Measurements from ENCODE around the gene SCTR.
A peak's percentile ranks its signal among the peaks of the same experiment; 100 is the strongest.

SCTR gene

DNA sequence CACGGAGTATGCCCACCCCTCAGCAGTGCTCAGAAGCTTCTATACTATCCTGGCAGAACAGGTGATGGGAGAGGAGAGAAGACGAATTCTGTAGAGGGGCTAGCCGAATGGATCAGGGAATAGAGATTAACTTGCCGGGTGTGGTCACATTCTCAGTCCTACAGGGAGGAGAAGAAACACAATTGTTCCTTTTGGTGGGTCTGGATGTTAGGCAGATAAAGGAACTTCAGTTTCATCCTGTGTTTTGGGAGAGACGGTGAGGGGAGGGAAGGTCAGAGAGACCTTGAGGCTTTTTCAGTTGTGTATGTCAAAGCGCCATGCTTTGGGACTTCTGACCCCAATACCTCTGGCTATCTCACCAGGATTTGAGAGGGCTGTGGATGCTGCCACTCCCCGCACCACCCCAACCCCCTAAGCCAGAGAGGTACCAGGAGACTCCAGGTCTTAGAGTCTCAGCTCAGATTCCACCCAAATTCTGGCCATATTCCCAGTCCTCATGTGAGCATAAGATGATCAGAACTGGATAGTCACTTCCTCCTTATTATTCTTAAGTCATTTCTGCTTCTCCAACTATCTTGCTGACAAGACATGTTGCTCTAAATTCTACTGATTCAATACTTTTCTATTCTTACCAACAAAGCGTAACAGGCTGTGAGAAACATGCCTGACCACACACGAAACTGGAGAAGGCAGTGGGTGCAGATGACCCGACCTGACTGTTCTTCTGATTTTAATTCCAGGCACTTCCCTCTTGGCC lies 94.9 kb downstream of the SCTR start:
- no peak overlapping the region for H3K9ac ChIP-seq (ENCODE audit: low read depth, low read length, poor library complexity)
- no peak for DNase-seq (ENCODE audit: low spot score)
- no peak overlapping the region for H2BK12ac ChIP-seq (ENCODE audit: low read length)
- no peak overlapping the region for H2BK120ac ChIP-seq (ENCODE audit: low read depth, low read length)
- H3K4me3 ChIP-seq (ENCODE audit: low read length in 2 of 2), result no peak overlapping the region
- H3K18ac ChIP-seq (ENCODE audit: low read length), result no peak overlapping the region
- H2BK5ac ChIP-seq (ENCODE audit: low read length), result no peak overlapping the region
- no peak overlapping the region for H4K8ac ChIP-seq (ENCODE audit: low read depth, low read length)
- H3K36me3 ChIP-seq (replicated peaks in 1 of 2; ENCODE audit: control insufficient read depth in 2 of 2, insufficient read depth in 2 of 2, low read length in 2 of 2), result no peaks in the 10 kb centered on the region
- H3K4ac ChIP-seq (ENCODE audit: low read length), result no peak overlapping the region
- no peak overlapping the region for H4K91ac ChIP-seq (ENCODE audit: low read depth, low read length, poor library complexity)
- no peak overlapping the region for H2AFZ ChIP-seq (ENCODE audit: low read length)
- no peak overlapping the region for H3K27ac ChIP-seq (replicated peaks; ENCODE audit: low read length)
- H3K27me3 ChIP-seq (ENCODE audit: control insufficient read depth in 3 of 3, insufficient read depth in 3 of 3, low read depth in 1 of 3, low read length in 3 of 3), result peaks cover 0 to 66% (median 20%) of the 10 kb centered on the region in 3 experiments
- H2AK5ac ChIP-seq (ENCODE audit: low read depth, low read length), result no peak overlapping the region
- H3K4me2 ChIP-seq (ENCODE audit: insufficient read depth, low read length, poor library complexity, severe bottlenecking), result no peak overlapping the region
- no peak overlapping the region for H3K14ac ChIP-seq (ENCODE audit: low read length)
- H3K23ac ChIP-seq (ENCODE audit: low read depth, low read length, poor library complexity), result no peak overlapping the region
- no peak overlapping the region for H2BK15ac ChIP-seq (ENCODE audit: low read length)
- H3K9me3 ChIP-seq (replicated peaks in 1 of 2; ENCODE audit: control insufficient read depth in 2 of 2, insufficient read depth in 1 of 2, low read depth in 1 of 2, low read length in 2 of 2), result no peaks in the 10 kb centered on the region
- no peaks in the 10 kb centered on the region for H3K79me1 ChIP-seq (ENCODE audit: low read depth, low read length)
- peaks cover 10% of the 10 kb centered on the region in 2 donors for H3K4me1 ChIP-seq (ENCODE audit: control insufficient read depth in 2 of 2, insufficient read depth in 1 of 2, low read depth in 1 of 2, low read length in 2 of 2)
- WGBS, 2 donors (ENCODE audit: extremely low coverage in 2 of 2, insufficient read length in 2 of 2, insufficient replicate concordance in 1 of 2), result no CpG with 5 or more reads among the region's 10 CpGs

GRCh38 chr2:119428488-119429224 lies 95.6 kb downstream of the SCTR start:
- no peak overlapping the region for H3K4me2 ChIP-seq (ENCODE audit: insufficient read depth, low read length, poor library complexity, severe bottlenecking)
- no peak overlapping the region for H2AFZ ChIP-seq (ENCODE audit: low read length)
- no peaks in the 10 kb centered on the region for H3K36me3 ChIP-seq (replicated peaks in 1 of 2; ENCODE audit: control insufficient read depth in 2 of 2, insufficient read depth in 2 of 2, low read length in 2 of 2)
- WGBS, 2 donors (ENCODE audit: extremely low coverage in 2 of 2, insufficient read length in 2 of 2, insufficient replicate concordance in 1 of 2), result no CpG with 5 or more reads among the region's 7 CpGs
- no peak overlapping the region for H2BK120ac ChIP-seq (ENCODE audit: low read depth, low read length)
- no peak overlapping the region for H3K4me3 ChIP-seq (ENCODE audit: low read length in 2 of 2)
- no peaks in the 10 kb centered on the region for H3K9me3 ChIP-seq (replicated peaks in 1 of 2; ENCODE audit: control insufficient read depth in 2 of 2, insufficient read depth in 1 of 2, low read depth in 1 of 2, low read length in 2 of 2)
- DNase-seq (ENCODE audit: low spot score), result no peak
- H3K27me3 ChIP-seq (ENCODE audit: control insufficient read depth in 3 of 3, insufficient read depth in 3 of 3, low read depth in 1 of 3, low read length in 3 of 3), result peaks cover 0 to 60% (median 17%) of the 10 kb centered on the region in 3 experiments
- no peak overlapping the region for H2AK5ac ChIP-seq (ENCODE audit: low read depth, low read length)
- H3K27ac ChIP-seq (replicated peaks; ENCODE audit: low read length), result no peak overlapping the region
- H2BK15ac ChIP-seq (ENCODE audit: low read length), result no peak overlapping the region
- no peak overlapping the region for H4K91ac ChIP-seq (ENCODE audit: low read depth, low read length, poor library complexity)
- H3K14ac ChIP-seq (ENCODE audit: low read length), result no peak overlapping the region
- no peak overlapping the region for H3K9ac ChIP-seq (ENCODE audit: low read depth, low read length, poor library complexity)
- peaks cover 10% of the 10 kb centered on the region in 2 donors for H3K4me1 ChIP-seq (ENCODE audit: control insufficient read depth in 2 of 2, insufficient read depth in 1 of 2, low read depth in 1 of 2, low read length in 2 of 2)
- no peak overlapping the region for H4K8ac ChIP-seq (ENCODE audit: low read depth, low read length)
- no peak overlapping the region for H3K23ac ChIP-seq (ENCODE audit: low read depth, low read length, poor library complexity)
- no peak overlapping the region for H3K4ac ChIP-seq (ENCODE audit: low read length)
- H2BK12ac ChIP-seq (ENCODE audit: low read length), result no peak overlapping the region
- no peak overlapping the region for H3K18ac ChIP-seq (ENCODE audit: low read length)
- H3K79me1 ChIP-seq (ENCODE audit: low read depth, low read length), result no peaks in the 10 kb centered on the region
- H2BK5ac ChIP-seq (ENCODE audit: low read length), result no peak overlapping the region

DNA sequence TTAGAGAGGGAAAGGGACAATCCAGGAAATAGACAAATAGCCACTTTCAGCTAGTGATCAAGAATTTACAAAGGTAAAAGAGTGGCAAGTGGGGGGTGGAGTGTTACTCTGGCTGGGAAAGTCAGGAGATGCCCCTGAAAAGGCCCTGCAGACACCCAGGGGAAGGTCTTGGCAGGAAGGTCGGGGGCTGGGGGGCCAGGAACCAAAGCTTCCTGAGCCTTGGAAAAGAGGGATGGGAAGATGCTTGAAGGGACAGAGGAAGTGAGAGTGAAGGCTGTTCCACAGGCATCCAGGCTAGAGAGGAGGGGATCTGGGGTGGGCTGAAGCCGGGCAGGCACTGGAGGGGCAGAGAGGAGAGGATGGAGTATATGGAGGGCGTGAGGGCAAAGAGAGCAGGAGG lies 96.5 kb downstream of the SCTR start:
- Histone ChIP-seq H3K4me3 (ENCODE audit: low read length in 2 of 2) (no peak overlapping the region), H3K4ac (ENCODE audit: low read length) (no peak overlapping the region), H3K36me3 (replicated peaks in 1 of 2; ENCODE audit: control insufficient read depth in 2 of 2, insufficient read depth in 2 of 2, low read length in 2 of 2) (no peaks in the 10 kb centered on the region), H2BK12ac (ENCODE audit: low read length) (no peak overlapping the region), H4K91ac (ENCODE audit: low read depth, low read length, poor library complexity) (no peak overlapping the region), H3K4me2 (ENCODE audit: insufficient read depth, low read length, poor library complexity, severe bottlenecking) (no peak overlapping the region), H4K8ac (ENCODE audit: low read depth, low read length) (no peak overlapping the region), H2BK120ac (ENCODE audit: low read depth, low read length) (no peak overlapping the region), H2AFZ (ENCODE audit: low read length) (no peak overlapping the region), H3K27ac (replicated peaks; ENCODE audit: low read length) (no peak overlapping the region), H3K23ac (ENCODE audit: low read depth, low read length, poor library complexity) (no peak overlapping the region), H2AK5ac (ENCODE audit: low read depth, low read length) (no peak overlapping the region), H2BK5ac (ENCODE audit: low read length) (no peak overlapping the region), H2BK15ac (ENCODE audit: low read length) (no peak overlapping the region), H3K27me3 (ENCODE audit: control insufficient read depth in 3 of 3, insufficient read depth in 3 of 3, low read depth in 1 of 3, low read length in 3 of 3) (peaks cover 0 to 54% (median 10%) of the 10 kb centered on the region in 3 experiments), H3K79me1 (ENCODE audit: low read depth, low read length) (no peaks in the 10 kb centered on the region), H3K4me1 (ENCODE audit: control insufficient read depth in 2 of 2, insufficient read depth in 1 of 2, low read depth in 1 of 2, low read length in 2 of 2) (peaks cover 10 to 12% of the 10 kb centered on the region in 2 donors), H3K18ac (ENCODE audit: low read length) (no peak overlapping the region), H3K9ac (ENCODE audit: low read depth, low read length, poor library complexity) (no peak overlapping the region), H3K9me3 (replicated peaks in 1 of 2; ENCODE audit: control insufficient read depth in 2 of 2, insufficient read depth in 1 of 2, low read depth in 1 of 2, low read length in 2 of 2) (no peaks in the 10 kb centered on the region), H3K14ac (ENCODE audit: low read length) (no peak overlapping the region)
- no peak for DNase-seq (ENCODE audit: low spot score)
- WGBS, 2 donors (ENCODE audit: extremely low coverage in 2 of 2, insufficient read length in 2 of 2, insufficient replicate concordance in 1 of 2), result no CpG with 5 or more reads among the region's 3 CpGs

GRCh38 chr2:119426801-119427395 lies 97.4 kb downstream of the SCTR start:
- no peak overlapping the region for H3K23ac ChIP-seq (ENCODE audit: low read depth, low read length, poor library complexity)
- H3K9ac ChIP-seq (ENCODE audit: low read depth, low read length, poor library complexity), result no peak overlapping the region
- peak overlapping the region; percentile 46 for H3K18ac ChIP-seq (ENCODE audit: low read length)
- H4K8ac ChIP-seq (ENCODE audit: low read depth, low read length), result no peak overlapping the region
- no peak overlapping the region for H3K4ac ChIP-seq (ENCODE audit: low read length)
- H3K14ac ChIP-seq (ENCODE audit: low read length), result no peak overlapping the region
- no peak overlapping the region for H4K91ac ChIP-seq (ENCODE audit: low read depth, low read length, poor library complexity)
- H3K9me3 ChIP-seq (replicated peaks in 1 of 2; ENCODE audit: control insufficient read depth in 2 of 2, insufficient read depth in 1 of 2, low read depth in 1 of 2, low read length in 2 of 2), result no peaks in the 10 kb centered on the region
- H2AK5ac ChIP-seq (ENCODE audit: low read depth, low read length), result no peak overlapping the region
- WGBS, 2 donors (ENCODE audit: extremely low coverage in 2 of 2, insufficient read length in 2 of 2, insufficient replicate concordance in 1 of 2), result no CpG with 5 or more reads among the region's 12 CpGs
- no peak overlapping the region for H3K27ac ChIP-seq (replicated peaks; ENCODE audit: low read length)
- no peaks in the 10 kb centered on the region for H3K79me1 ChIP-seq (ENCODE audit: low read depth, low read length)
- no peak overlapping the region for H2AFZ ChIP-seq (ENCODE audit: low read length)
- no peaks in the 10 kb centered on the region for H3K36me3 ChIP-seq (replicated peaks in 1 of 2; ENCODE audit: control insufficient read depth in 2 of 2, insufficient read depth in 2 of 2, low read length in 2 of 2)
- peaks cover 6 to 8% of the 10 kb centered on the region in 2 donors for H3K4me1 ChIP-seq (ENCODE audit: control insufficient read depth in 2 of 2, insufficient read depth in 1 of 2, low read depth in 1 of 2, low read length in 2 of 2)
- DNase-seq (ENCODE audit: low spot score), result no peak
- H3K4me3 ChIP-seq (ENCODE audit: low read length in 2 of 2), result no peak overlapping the region
- H2BK12ac ChIP-seq (ENCODE audit: low read length), result no peak overlapping the region
- no peak overlapping the region for H3K4me2 ChIP-seq (ENCODE audit: insufficient read depth, low read length, poor library complexity, severe bottlenecking)
- no peak overlapping the region for H2BK5ac ChIP-seq (ENCODE audit: low read length)
- H2BK120ac ChIP-seq (ENCODE audit: low read depth, low read length), result peak overlapping the region; percentile 41
- peaks cover 0 to 45% (median 2%) of the 10 kb centered on the region in 3 experiments for H3K27me3 ChIP-seq (ENCODE audit: control insufficient read depth in 3 of 3, insufficient read depth in 3 of 3, low read depth in 1 of 3, low read length in 3 of 3)
- peak overlapping the region; percentile 3 for H2BK15ac ChIP-seq (ENCODE audit: low read length)

Data from neuronal stem cell (in vitro differentiated cells).